Measurements from ENCODE around the gene CPE. TPM values are rescaled to one million over a fixed set of nuclear protein-coding genes. Genes with fewer than 3 reads are reported as not detected.
"Not testable (repeated sequence)": the region's sequence is repeated elsewhere in the genome, so short reads cannot be mapped to it uniquely, and the experiment has no call there.

The CPE gene
- not detected for total RNA-seq

DNA sequence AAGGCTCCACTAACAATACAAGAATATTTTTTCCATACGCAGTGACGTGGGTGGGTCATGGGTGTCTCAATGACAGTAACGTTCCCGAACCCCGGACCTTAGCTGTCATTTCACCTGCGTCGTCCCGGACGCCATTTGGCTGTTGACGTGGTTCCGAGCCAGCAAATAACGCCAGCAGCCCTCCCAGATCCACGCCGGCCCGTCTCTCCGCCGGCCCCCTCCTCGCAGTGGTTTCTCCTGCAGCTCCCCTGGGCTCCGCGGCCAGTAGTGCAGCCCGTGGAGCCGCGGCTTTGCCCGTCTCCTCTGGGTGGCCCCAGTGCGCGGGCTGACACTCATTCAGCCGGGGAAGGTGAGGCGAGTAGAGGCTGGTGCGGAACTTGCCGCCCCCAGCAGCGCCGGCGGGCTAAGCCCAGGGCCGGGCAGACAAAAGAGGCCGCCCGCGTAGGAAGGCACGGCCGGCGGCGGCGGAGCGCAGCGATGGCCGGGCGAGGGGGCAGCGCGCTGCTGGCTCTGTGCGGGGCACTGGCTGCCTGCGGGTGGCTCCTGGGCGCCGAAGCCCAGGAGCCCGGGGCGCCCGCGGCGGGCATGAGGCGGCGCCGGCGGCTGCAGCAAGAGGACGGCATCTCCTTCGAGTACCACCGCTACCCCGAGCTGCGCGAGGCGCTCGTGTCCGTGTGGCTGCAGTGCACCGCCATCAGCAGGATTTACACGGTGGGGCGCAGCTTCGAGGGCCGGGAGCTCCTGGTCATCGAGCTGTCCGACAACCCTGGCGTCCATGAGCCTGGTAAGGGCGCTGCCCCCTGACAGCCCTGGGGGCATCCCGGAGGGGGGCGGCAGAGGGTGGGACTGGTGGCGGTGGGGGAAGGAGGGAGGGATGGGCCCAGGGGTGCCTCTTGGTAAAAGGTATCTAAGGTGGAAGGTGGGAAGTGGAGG, at the start of gene CPE:
Gene CPE (plus strand): TSS at position 264 of the 933 bp plus-strand sequence. CDS start 214 bp downstream, at position 478.
- no peaks in the 10 kb centered on the region for H3K36me3 Mint-ChIP-seq
- peaks cover 4% of the 10 kb centered on the region for H3K9me3 Mint-ChIP-seq
- H3K27me3 Mint-ChIP-seq = peaks cover 63% of the 10 kb centered on the region
- DNase-seq = peak; percentile 80
- H3K4me3 Mint-ChIP-seq = peak within 1 kb of the TSS; percentile 69
- H3K4me1 Mint-ChIP-seq = peaks cover 7% of the 10 kb centered on the region
- no peak within 1 kb of the TSS for H3K27ac Mint-ChIP-seq

GRCh38 chr4:165330071-165330470, 48.7 kb upstream of the CPE start:
- Mint-ChIP-seq H3K27me3 (no peaks in the 10 kb centered on the region), H3K4me3 (no peak overlapping the region), H3K36me3 (peaks cover 29% of the 10 kb centered on the region), H3K9me3 (no peaks in the 10 kb centered on the region), H3K4me1 (peaks cover 42% of the 10 kb centered on the region), H3K27ac (no peak overlapping the region)
- no peak for DNase-seq

- H3K4me3 Mint-ChIP-seq = peak overlapping the region; percentile 57
- no peaks in the 10 kb centered on the region for H3K9me3 Mint-ChIP-seq
- H3K27ac Mint-ChIP-seq = peak overlapping the region; percentile 54
- H3K4me1 Mint-ChIP-seq = peaks cover 41% of the 10 kb centered on the region
- peaks cover 29% of the 10 kb centered on the region for H3K36me3 Mint-ChIP-seq
- no peak for DNase-seq
- H3K27me3 Mint-ChIP-seq = no peaks in the 10 kb centered on the region
Measured at GRCh38 chr4:165330666-165331065, 48.1 kb upstream of the CPE start.

- peak overlapping the region; percentile 8 for H3K4me3 Mint-ChIP-seq
- no peaks in the 10 kb centered on the region for H3K27me3 Mint-ChIP-seq
- H3K9me3 Mint-ChIP-seq = no peaks in the 10 kb centered on the region
- peaks cover 36% of the 10 kb centered on the region for H3K4me1 Mint-ChIP-seq
- H3K27ac Mint-ChIP-seq = peak overlapping the region; percentile 54
- no peak for DNase-seq
- peaks cover 29% of the 10 kb centered on the region for H3K36me3 Mint-ChIP-seq
Measured at GRCh38 chr4:165331359-165331758, 47.4 kb upstream of the CPE start.

GRCh38 chr4:165331823-165332222, 47.0 kb upstream of the CPE start:
- Mint-ChIP-seq H3K27me3 (no peaks in the 10 kb centered on the region), H3K36me3 (peaks cover 29% of the 10 kb centered on the region), H3K4me3 (no peak overlapping the region), H3K27ac (no peak overlapping the region), H3K9me3 (no peaks in the 10 kb centered on the region), H3K4me1 (peaks cover 39% of the 10 kb centered on the region)
- DNase-seq = no peak

GRCh38 chr4:165332502-165332901, 46.3 kb upstream of the CPE start:
- peaks cover 29% of the 10 kb centered on the region for H3K36me3 Mint-ChIP-seq
- peaks cover 41% of the 10 kb centered on the region for H3K4me1 Mint-ChIP-seq
- DNase-seq = no peak
- no peaks in the 10 kb centered on the region for H3K9me3 Mint-ChIP-seq
- no peaks in the 10 kb centered on the region for H3K27me3 Mint-ChIP-seq
- peak overlapping the region; percentile 0 for H3K27ac Mint-ChIP-seq
- H3K4me3 Mint-ChIP-seq = peak overlapping the region; percentile 9

DNA sequence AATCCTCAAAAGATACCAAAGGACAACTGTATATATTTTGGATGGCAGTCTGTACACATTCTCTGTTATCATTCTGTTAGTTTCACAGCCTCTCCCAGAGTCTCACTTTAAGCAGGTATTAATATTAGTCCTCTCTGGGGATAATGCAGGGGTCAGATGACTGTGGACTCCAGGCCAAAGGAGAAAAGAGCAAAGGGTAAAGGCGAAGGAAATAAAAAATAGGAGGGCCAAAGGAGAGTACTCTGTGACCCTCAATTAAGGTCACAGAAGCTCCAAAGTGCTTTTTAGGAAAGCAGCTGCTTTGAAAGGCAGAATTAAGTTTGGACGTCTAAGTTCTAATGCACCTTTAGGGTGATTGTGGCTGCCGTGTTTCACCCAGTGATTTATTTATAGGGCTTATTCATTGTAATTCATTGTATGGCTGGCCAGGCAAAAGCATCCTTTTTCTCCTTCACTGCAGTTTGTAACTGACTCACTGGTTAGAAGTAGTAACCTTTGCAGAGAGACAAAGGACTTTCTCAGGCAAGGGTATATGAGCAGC, 43.6 kb upstream of the CPE start:
- Mint-ChIP-seq H3K4me3 (no peak overlapping the region), H3K36me3 (peaks cover 26% of the 10 kb centered on the region), H3K27ac (peak overlapping the region; percentile 61), H3K27me3 (no peaks in the 10 kb centered on the region), H3K4me1 (peaks cover 38% of the 10 kb centered on the region), H3K9me3 (no peaks in the 10 kb centered on the region)
- DNase-seq = no peak

DNA sequence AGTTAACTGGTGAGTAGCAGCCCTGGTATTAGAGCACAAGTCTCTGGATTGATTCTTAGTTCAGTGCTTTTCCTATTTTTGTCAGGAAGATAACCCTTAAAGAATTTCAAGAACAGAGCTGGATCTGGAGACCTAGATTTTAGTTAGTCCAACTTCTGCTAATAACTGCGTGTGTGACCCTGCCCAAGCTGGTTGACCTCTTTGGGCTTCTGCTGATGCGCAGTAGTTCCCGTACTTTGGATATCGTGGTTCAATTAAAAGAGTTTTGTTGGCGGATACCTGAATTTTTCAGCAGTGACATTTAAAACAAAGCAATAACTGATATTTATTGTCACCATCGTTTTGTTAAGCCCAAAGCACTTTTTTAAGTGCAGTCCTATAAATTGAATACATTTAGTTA, 42.1 kb upstream of the CPE start:
- DNase-seq = no peak
- Mint-ChIP-seq H3K4me3 (no peak overlapping the region), H3K36me3 (peaks cover 15% of the 10 kb centered on the region), H3K27me3 (no peaks in the 10 kb centered on the region), H3K27ac (no peak overlapping the region), H3K4me1 (peaks cover 27% of the 10 kb centered on the region), H3K9me3 (no peaks in the 10 kb centered on the region)

DNA sequence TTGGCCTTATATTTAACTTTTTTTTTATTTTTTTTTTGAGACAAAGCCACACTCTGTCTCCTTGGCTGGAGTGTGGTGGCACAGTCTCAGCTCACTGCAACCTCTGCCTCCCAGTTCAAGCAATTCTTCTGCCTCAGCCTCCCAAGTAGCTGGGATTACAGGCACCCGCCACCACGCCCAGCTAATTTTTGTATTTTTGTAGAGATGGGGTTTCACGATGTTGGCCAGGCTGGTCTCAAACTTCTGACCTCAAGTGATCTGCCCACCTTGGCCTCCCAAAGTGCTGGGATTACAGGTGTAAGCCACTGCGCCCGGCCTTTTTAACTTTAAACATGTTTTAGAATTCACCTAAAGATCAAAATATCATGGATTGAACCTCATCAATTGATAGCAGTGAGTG, 36.5 kb upstream of the CPE start:
- H3K27me3 Mint-ChIP-seq = not testable (repeated sequence)

GRCh38 chr4:165343353-165344191, 35.2 kb upstream of the CPE start:
- no peak for DNase-seq
- Mint-ChIP-seq H3K27me3 (no peaks in the 10 kb centered on the region), H3K27ac (no peak overlapping the region), H3K4me3 (no peak overlapping the region), H3K9me3 (no peaks in the 10 kb centered on the region), H3K36me3 (no peaks in the 10 kb centered on the region), H3K4me1 (no peaks in the 10 kb centered on the region)

More for the DNA sequence above, 36.5 kb upstream of the CPE start:
- not testable (repeated sequence) for H3K9me3 Mint-ChIP-seq, DNase-seq, H3K36me3 Mint-ChIP-seq, H3K4me3 Mint-ChIP-seq, H3K4me1 Mint-ChIP-seq, H3K27ac Mint-ChIP-seq

DNA sequence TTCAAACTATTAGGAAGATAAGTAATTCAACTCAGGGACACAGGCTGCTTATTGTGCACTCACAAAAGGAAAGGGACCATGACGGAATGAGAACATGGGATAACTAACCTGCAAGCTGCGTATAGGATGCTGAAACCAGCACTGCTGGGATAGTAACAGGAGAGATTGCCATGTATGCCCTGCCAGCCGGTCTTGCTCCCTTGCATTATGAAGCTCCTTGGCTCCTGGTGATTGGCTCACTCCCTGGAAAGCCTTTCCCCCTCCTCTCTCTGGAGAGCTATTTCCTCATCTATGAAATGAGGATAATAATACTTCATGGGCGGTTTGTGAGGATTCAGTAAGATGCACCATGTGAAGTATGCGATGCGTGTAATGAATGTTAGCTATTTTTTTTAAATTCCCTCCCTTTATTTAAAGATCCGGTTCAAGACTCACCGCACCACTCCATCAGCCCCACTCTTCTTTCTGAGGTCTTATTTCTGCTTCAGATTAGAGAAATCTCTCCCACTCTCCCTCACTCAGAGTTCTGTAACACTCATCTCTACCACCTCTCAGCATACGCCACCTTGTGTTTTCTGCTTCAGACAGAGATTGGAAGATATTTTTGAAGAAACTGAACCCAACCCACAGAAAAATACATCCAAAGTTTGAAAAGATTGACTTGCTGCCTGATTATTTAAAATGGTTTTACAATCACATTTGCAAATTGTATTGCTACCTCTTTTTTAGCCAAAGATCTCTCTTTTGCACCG, 33.0 kb upstream of the CPE start:
- H3K27me3 Mint-ChIP-seq = no peaks in the 10 kb centered on the region
- no peaks in the 10 kb centered on the region for H3K4me1 Mint-ChIP-seq
- H3K27ac Mint-ChIP-seq = no peak overlapping the region
- no peak overlapping the region for H3K4me3 Mint-ChIP-seq
- DNase-seq = no peak
- H3K9me3 Mint-ChIP-seq = no peaks in the 10 kb centered on the region
- no peaks in the 10 kb centered on the region for H3K36me3 Mint-ChIP-seq

- Mint-ChIP-seq H3K27ac (no peak overlapping the region), H3K36me3 (no peaks in the 10 kb centered on the region), H3K4me3 (no peak overlapping the region), H3K9me3 (no peaks in the 10 kb centered on the region), H3K27me3 (no peaks in the 10 kb centered on the region), H3K4me1 (no peaks in the 10 kb centered on the region)
- no peak for DNase-seq
Measured at GRCh38 chr4:165347647-165348569, 30.9 kb upstream of the CPE start.

DNA sequence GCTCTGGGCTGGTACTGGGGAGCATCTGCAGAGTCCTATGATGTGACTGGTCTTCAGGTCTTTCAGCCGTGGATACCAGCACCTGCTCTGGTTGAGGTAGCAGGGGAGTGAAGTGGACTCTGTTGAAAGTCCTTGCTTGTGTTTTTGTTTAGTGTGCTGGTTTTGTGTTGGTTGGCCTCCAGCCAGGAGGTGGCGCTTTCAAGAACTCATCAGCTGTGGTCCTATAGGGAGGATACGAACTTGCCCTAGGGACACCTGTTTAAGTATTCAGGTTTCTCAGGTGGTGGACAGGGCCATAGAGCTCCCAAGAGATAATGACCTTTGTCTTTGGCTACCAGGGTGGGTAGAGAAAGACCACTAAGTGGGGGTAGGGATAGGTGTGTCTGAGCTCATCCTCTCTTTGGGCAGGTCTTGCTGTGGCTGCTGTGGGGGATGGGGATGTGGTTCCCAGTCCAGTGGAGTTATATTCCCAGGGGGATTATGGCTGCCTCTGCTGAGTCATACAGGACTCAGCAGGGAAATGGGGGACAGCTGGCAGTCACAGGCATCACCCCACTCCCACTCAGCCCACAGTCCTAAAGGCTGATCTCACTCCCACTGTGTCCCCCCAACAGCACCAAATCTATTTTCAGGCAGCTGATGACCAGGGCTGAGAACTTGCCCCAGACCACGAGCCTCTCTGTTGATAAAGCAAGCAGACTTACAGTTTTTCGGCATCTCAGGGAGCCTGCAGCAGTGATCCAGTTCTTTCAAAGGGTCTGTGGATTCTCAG, 27.3 kb upstream of the CPE start:
- Mint-ChIP-seq H3K27me3 (no peaks in the 10 kb centered on the region), H3K36me3 (no peaks in the 10 kb centered on the region), H3K4me3 (no peak overlapping the region), H3K27ac (no peak overlapping the region), H3K9me3 (no peaks in the 10 kb centered on the region), H3K4me1 (peaks cover 1% of the 10 kb centered on the region)
- DNase-seq = no peak

Data from activated naive CD8-positive, alpha-beta T cell treated with anti-CD3 and anti-CD28 coated beads for 36 hours (primary cell).